GM19023 (cell line): Measurements from ENCODE around the gene NDST1.

Experiments
- ATAC-seq: cut with Tn5 transposase; IDR thresholded peaks from one replicate; pipeline ENCODE4 v1.9.1; 2021; ENCODE audit warnings: mild to moderate bottlenecking, moderate library complexity; ENCODE audit not compliant: unreplicated experiment

The NDST1 gene

DNA sequence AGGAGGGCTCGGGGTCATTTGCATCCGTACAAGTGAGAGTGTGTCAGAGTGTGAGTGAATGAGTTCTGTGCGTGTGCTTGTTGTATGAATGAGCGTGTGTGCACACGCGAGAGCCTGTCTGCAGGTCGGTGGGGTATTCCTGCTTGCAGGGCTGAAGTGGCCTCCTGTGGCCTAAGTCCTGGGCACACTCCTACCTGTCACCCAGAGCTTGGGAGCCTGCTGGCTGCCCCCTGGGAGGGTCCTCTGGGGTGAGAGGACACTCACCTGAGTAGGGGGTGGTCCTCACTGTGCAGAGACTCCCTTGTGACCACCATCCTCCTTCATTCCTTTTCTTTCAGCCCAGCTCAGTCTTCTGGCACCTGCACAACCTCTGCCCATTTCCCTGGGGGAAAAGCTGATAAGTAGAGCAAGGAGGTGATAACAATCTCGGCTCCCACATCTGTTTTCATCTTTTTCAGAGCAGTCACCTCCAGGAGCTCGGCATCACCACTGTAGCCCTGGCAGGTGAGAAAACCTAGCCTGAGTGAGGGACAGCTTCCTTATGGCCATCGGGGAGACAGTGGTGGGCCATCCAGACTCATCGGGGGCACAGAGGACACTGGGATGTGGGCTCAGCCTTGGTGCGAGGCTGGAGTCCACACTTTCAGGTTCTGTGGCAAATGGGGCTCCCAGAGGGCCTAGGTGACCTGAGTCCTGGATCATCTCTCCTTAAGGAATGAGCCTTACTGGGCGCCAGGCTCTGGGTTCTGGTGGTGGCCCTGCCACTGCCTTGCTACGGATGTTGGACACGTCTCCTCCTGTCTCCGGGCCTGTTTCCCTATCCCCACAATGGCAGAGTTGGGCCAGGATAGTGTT lies 93.8 kb downstream of the NDST1 start:
- ATAC-seq, result no peak

DNA sequence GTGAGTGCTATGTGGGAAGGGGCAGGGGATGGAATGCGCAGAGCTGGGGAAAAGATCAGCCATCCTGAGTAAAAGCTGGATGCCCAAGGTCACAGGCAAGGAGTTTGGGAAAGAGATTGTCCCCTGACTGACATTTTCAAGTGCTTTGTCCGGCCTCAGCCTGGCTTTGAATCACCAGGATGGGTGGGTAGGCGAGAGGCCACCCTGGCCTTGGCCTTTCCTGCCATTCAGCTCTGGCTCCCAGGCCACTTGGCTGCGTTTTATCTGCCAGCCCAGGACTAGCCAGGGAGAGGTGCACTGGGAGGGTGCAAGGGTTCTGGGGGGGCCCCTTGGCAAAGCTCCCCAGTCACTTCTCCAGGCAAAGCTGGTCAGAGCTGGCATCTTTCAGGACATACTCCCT lies 95.1 kb downstream of the NDST1 start:
- ATAC-seq, result no peak

- no peak for ATAC-seq
Observed at GRCh38 chr5:150603491-150603890, 95.6 kb downstream of the NDST1 start.

GRCh38 chr5:150604010-150604409 lies 96.1 kb downstream of the NDST1 start:
- ATAC-seq, result no peak

DNA sequence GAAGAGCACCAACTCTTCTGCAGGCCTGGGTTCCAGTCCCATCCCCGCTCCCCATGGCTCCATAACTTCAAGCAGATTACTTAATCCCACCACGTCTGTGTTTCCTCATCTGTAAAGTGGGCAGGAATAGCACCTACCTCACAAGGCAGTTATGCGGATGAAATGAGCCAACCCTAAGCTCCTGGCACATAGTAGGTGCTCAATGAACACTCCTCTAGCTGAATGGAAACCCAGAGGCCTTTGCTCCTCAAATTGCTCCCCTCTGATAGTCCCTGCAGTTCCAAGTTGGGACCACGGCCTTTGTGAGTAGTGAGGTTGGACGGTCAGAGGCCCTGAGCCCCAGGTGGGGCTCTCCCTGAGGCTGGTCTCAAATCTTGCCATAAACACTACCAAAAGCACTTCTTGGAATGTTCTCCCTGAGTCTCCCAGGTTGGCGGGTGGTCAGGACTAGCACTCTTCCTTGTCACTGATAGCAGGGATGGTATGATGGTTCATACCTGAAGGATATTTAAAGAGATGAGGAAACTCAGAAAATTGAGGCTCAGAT lies 97.0 kb downstream of the NDST1 start:
- ATAC-seq, result no peak

DNA sequence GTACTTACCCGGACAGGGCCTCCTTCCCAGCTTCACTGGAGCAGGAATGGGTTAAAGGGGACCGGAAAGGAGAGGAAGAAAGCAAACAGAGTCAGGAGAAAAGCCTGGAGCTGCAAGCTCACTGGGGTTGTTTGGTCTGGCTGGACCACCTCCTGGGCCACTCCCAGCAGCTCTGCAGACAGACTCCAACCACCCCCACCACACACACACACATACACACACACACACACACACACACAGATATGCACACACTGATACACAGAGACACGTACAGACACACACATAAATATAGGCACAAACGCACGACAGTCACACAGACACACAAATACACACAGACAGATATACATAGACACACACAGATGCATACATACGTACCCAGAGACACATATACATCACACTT lies 97.6 kb downstream of the NDST1 start:
- no peak for ATAC-seq

DNA sequence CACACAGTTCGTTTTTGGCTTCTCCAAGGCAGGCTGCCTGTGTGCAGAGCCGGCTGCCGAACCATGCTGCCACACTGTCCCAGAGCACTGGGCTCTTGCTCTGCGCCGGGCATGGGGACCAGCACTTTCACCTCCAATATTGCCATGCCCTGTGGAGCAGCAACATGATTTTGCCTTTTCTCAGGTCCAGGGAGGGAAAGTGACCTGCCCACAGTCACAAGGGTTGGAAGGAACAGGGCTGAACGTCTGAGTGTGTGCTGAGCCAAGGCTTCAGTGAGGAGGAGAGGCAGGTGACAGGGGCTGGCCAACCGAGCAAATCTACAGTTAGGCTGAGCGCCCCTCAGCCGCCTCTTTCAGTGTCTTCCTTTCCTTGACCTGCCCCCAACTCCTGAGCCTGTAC lies 98.5 kb downstream of the NDST1 start:
- ATAC-seq, result no peak

- no peak for ATAC-seq
Observed at GRCh38 chr5:150607105-150607504, 99.2 kb downstream of the NDST1 start.
